AG08396 (cell line): ENCODE measurements around the gene SPTLC1.
A peak's percentile ranks its signal among the peaks of the same experiment; 100 is the strongest.

Source experiments
- DNase-seq: peaks from one replicate; pipeline ENCODE4 v3.0.0; 2012; ENCODE audit warnings: low spot score, mixed read lengths

The SPTLC1 gene

DNA sequence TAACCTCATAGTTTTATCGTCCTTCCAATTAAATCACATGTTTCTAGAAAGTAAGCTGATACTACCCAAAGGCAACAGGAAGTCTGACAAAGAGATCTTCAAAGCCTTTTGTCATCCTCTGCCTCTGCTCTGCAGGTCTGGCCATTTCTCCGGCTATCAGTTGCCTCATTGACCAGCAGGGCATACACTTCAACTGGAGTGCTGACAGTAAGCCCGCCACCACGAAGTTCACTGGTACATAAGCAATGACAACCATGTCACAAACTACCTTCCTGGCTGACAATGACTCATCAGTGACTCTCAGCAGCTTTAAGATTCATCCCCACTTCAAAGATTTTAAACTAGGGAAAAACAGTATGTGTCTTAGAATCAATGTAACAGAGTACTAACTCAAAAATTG, 20.6 kb downstream of the SPTLC1 start:
- no peak for DNase-seq

DNA sequence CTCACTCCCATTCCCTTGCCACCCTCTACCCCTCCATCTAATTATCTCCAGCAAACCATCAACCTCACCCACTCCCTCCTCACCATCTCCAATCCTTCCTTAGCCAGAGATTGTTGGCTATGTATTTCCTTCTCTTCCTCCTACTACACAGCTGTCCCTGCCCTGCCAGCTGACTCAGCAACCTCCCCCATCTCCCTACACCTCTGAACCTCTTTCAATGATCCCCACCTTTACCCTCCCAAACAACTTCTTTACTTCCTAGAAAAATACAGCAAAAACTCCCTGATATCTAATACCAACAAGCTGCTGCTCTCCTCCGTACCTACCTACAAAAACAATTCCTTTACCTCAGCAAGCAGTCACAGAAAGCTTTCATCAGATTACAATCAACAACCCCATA, 37.3 kb downstream of the SPTLC1 start:
- DNase-seq, result no peak

DNA sequence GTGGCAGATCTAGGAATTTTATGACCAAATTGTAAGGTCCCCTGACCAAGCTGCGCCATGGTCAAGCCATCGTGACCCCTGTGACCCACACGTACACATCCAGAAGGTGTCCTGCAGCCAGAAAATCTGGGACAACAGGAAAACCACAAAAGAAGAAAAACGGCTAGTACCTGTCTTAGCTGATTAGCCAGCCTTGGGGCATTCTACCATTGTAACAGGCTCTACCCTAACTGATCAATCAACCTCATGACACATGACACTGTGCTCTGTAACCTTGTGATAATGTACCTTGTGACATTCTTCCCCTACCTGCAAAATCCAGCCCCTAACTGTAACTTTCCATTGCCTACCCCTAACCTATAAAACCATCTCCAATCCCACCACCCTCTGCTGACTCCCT, 43.6 kb downstream of the SPTLC1 start:
- no peak for DNase-seq

DNA sequence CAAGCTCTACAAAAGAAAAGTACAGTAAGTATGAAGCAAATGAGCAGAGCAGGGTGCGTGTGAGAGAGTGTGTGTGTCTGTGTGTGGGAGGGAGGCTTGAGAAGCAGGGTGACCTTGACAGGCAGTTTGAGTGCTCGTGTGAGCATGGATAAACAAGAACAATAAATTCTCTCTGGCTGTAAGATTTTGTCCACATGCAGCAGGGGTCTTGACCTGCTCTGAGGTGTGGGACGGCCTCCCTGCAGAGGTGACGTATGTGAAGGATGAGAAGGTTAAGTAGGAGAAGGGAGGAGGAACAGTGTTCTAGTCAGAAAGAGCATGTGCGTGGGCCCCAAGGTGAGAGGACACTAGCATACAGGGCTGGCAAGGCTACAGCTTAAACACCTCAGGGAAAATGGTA, 49.0 kb downstream of the SPTLC1 start:
- no peak for DNase-seq

DNA sequence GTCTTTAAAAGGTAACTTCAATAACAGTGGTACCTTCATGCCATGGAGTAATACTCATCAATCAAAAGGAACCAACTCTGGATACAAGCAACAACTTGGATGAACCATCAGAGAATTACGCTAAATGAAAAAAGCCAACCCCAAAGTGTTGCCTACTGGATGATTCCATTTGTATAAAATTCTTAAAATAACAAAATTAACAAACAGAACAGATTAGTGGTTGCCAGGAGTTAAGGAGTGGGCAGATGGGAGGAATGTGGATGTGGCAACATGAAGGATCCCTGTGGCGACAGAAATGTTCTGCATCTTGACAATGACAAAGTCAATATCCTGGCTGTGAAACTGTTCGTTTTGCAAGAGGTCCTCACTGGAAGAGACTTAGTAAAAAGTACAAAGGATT, 50.5 kb downstream of the SPTLC1 start:
- peak; percentile 30 for DNase-seq

DNA sequence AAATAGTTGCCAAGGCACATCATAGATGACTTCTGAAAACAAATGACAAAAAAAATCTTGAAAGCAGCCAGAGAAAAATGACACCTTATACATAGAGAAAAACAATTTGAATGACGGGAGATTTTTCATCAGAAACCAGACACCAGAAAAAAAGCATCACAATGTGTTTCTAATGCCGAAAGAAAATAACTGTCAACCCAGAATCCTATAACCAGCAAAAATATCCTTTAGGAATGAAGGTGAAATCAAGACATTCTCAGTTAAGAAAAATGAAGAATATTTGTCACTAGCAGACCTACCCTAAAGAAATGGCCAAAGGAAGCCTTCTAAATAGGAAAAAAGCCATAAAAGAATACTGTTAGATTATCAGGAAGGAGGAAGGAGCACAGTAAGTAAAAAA, 54.0 kb downstream of the SPTLC1 start:
- DNase-seq, result no peak

DNA sequence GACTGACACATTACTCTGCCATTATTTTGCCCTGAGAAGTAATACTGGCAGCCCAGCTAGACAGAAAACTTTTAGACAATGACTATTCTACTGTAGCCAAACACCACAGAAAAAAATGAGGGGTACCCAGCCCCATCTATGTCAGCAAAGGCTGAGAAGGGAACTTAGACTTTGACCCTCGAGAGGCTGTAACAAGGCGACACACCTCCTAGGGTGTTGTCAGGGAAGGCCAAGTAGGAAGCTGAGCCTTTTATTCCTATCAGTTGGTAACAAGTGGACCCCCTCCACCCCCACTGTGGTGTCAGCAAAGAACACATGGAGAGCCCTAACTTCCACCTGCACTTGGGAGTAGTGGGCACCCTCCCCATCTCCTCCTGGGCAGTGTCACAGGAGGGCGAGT, 55.6 kb downstream of the SPTLC1 start:
- no peak for DNase-seq

DNA sequence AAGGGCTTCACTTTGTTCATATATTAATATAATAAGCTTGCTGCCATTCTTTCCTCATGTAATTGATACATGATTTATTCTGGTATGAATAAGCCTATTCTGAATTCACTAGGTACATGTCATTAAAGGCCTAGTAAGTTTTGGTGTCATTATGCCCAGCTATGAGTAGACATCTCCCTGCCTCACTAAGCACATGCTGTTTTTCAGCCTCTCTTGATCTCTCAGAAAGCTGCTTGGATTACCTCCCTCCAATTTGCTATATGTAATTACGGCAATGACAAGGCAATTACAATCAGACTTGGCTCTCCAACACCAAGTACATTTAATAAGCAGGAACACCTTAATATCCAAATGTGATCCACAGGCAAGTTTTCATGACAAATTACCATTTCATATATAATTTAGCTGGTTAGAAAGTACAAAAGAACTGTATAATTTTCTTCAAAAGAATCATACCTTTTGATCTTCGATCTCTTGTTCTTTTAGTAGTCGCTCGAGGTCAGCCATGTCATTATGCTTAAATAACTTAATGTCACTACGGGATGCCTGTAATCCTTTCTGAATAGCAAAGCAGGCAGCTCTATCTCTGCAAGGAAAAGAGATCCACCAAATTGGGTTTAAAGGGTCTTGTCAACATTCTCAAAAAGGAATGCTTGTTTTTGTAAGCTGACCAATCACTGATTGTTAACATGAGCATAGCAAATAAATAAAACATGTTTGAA, 56.3 kb downstream of the SPTLC1 start:
- DNase-seq, result no peak

DNA sequence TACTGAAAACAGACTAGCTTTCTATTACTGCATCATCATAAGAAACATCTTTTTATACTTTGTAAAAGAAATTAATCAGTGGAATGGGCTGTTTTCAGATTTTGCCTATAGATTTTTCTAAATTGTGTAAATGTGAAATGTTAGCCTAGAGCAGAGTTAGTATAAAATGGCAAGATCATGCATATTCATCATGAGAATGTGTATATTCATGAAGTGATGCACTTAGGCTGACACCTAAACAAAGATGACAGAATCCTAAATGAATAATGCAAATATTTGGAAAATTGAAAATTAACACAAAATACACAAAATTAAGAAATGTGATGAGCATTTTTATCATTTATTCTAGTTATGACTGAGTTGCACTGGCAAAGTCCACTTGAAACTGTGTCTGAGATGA, 57.2 kb downstream of the SPTLC1 start:
- no peak for DNase-seq

DNA sequence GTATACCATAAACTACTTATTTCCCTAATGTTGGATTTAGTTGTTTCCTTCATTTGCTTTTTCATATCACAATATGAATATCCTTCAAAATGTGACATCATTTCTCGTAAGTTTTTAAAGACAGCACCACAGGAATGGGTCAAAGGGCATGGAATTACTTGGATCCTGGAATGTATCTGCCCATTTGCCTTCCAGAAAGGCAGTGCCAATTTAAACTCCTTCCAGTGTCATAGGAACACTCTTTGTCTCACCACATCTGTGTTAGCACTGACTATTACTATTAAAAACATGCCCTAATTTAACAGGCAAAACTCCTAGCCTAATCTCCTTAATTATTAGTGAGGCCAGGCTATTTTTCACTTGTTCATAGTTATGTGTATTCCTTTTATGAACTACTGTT, 58.0 kb downstream of the SPTLC1 start:
- no peak for DNase-seq

DNA sequence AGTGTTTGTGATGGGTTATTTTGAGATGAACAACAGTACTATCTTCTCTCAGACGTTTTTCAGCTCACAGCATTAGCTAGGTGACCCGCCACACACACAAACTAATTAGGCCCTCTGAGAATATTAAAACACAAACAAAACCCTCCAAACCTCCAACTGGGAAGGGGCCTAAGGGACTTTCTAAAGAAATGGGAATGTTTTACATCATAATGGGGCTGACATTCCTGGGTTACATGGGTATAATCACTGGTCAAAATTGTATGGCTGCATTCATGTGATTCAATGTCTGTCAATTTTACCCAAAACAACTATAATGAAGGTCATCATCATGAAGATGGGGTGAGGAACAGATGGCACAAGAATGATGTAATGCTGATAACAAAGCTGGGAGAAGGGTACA, 59.6 kb downstream of the SPTLC1 start:
- DNase-seq, result no peak

DNA sequence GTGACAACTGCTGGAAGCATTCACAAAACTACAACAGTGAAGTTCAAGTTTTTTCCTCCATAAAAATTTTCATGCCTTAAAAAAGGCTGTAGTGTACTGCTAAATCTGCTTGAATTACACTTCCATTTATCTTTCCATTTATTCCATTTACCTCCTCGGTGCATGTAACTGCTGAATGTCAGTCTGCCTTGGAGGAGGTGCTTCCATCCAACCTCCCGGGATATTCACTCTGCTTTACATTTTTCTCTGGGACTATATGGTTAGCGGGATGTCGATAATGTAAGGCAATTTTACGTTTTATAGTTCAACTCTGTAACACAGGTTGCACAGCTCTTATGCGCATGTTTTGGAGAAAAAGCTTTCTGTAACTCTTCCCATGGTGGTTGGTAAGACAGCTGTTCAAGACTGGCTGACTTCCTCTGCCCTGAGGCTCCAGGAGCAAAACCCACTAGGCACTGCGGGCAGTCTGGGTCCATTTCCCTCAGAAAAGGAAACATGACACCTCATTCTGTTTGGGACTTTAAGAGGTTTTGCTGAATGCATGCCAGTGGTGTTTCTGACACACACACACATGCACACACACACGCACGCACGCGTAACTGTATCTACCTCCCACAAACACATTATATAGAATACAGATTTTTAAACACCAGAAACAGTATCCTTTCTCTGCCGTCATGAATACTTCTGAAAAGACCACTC, 66.1 kb downstream of the SPTLC1 start:
- no peak for DNase-seq

DNA sequence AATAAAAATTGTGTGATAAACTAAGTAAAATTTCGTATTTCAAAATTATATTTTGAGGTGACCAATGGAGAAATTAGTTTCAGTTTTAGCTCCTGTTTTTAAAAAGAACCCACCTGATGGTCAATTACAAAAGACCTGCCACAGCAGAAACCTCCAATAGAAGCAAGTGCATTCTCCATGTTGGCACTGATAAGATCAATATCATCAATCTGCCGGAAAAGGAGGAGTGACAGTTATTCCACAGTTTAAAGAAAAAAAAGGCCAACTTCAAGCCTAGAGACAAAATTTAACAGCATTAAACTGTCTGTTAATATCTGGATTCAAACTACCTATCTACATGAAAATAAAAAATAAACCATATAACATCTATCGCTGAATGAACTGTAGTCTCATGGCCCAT, 67.7 kb downstream of the SPTLC1 start:
- no peak for DNase-seq

DNA sequence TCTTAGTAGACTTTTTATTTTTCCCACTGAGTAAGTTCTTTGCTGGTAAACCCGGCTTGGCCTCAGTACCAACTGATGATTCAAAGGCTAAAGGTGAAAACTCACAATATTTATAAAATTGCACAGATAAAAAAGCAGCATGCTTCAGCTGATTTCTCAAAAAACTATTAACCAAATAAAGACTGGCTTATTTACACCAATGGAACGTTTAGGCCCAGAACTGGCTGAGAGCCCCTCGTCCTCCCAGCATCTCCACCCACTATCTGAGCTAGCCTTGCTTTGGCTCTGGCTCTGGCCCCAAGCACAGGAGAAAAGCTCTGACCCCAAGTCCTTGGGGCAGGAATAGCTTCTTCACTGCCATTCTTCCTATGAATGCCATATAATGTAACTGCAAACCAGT, 68.5 kb downstream of the SPTLC1 start:
- DNase-seq, result no peak

DNA sequence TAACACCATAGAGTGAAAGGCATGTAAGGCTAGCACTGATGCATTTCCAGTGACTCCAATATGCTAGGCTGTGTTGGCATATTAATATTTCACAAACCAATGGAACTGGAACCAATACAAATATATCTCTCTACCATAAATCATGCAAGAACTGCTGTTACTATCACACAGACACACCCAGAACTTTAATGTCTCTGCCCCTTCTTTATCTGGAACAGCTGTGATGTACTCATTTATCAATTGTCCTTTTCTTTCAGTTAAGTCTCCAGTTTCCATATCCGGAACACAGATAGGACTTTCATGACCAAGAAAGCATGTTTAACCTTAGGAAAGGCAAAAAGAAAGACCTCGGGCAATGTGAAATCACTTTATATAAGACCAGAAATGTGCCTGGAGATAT, 70.3 kb downstream of the SPTLC1 start:
- DNase-seq, result no peak

DNA sequence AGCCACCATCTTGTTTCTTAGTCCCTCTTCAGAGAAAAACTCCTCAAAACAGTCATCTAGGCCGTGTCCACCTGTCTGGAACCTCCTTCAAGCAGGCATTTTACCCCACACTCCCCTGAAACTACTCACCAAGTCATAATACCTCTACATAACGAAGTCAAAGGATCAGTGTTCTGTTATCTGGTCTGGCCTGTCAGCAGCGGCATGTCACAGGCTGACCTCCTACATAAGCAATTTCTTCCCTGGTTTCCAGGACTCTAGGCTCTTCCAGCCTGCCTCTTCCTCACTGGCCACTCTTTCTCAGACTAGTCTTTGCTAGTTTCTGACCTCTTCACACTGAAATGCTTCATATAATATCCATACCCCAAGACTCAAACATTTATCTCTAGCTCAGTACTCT, 72.2 kb downstream of the SPTLC1 start:
- no peak for DNase-seq

DNA sequence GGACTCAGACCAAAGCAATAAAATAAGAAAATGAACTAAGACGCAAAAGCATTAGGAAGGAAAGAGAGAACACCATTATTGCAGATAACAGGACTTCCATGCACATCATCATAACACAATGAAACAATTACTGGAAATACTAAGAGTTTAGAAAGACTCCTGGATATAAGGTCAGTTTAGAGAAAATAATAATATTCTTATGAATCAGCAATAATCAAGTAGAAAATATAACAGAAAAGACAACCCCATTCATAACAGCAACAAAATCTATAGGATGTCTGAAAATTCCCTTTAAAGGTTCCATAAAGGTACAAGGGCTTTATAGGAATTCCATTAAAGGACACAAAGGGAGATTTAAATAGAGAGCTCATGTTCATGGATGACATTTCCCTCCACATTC, 73.0 kb downstream of the SPTLC1 start:
- no peak for DNase-seq

DNA sequence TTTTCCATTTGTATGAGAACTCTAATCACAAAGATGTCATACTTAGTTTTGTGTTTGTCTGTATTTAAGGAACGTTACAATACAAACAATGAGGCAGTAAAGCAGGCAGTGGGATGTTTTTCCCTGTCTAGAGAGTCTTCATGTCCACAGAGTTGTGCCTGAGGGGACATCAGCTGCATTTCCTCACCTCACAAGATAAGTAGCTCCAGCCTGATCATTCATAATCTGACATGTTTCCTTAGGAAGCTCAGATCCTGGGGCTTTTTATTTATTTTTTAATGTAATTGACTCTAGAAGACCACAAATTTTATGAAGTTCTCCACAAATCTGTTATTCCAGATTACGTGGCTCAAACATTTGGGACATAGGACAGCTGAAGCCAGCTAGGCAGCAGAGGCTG, 78.5 kb downstream of the SPTLC1 start:
- DNase-seq, result no peak

DNA sequence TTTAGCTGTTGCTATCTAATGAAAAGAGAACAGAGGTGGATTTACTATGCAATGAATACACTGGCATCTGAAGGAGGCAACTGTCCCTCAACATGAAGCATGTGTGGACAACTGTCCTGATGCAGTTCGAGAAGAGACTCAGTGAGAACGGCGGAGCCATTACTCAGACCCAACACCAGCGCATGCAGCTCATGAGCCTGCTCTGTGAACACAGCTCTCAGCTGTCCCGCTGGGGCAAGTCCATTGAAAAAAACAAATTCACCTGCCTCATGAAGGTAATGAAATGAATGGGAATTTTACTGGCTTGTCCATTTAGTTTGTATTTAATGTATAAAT, 78.8 kb downstream of the SPTLC1 start:
- DNase-seq, result no peak

DNA sequence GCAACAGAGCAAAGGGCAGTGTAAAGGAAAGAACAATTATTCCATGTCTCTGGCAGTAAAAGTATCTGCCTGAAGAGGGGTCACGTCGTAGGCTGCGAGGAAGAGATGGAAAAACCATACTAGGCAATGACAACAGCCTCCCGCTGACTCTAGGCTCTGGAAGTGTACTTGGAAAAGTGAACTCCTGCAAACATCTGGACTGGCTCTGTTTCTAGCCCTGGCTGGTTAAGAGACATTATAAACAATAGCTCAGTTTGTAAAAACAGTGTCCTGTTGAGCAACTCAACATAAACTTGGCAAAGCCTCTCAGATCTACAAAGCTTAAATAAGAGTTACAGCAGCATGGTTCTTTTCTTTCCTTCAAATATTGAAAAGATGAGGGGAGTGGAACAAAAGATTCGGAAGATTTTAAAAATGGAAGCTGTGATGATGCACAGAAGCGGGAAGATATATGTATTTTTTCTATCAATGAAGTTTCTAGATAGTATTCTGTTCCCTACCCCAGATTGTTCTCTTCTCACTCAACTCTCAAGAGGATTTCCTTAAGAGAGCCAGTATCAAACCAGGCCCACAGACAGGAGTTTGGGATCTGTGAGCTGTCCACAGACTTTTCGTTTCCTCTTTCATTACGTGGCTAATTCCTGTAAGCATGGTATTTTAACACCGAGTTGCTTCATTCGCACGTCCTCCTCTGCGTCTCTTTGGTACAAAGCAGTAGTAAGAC, 79.4 kb downstream of the SPTLC1 start:
- DNase-seq, result peak; percentile 69

DNA sequence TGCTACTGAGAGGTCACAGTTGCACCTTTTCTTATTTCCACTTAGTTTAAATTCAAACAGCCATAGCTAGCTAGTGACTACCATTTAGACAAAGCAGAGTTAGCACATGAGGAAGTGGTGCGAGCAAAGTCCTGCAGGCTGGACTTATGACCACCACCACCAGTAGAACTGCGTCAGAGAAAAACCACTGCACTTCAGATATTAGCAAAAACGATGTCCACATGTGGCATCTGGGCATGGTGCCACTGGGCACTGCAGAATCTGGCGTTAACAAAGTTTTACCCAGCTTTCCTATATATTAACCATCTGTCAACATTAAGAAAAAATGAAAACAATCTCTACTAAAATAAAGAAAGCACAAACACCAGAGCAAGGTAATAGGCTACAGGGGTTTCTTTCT, 80.1 kb downstream of the SPTLC1 start:
- no peak for DNase-seq

DNA sequence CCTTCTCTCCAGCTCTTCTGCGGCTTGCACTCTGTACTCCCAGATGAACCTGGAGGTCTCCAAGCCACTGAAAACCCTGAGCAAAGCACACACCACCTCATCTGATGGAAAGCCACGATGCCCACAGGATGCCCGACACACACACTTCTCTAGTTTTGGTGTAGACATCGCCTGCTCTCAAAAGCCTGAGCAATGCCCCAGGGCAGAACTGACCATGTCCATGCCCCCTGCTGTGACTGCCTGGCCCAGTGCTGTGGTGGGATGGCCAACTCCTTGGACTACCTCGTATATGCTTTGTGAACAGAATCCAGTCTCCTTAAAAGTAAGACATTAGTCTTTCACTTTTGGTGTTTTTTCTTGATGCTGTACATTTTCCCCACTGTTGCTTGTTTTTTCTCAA, 81.2 kb downstream of the SPTLC1 start:
- DNase-seq, result no peak

DNA sequence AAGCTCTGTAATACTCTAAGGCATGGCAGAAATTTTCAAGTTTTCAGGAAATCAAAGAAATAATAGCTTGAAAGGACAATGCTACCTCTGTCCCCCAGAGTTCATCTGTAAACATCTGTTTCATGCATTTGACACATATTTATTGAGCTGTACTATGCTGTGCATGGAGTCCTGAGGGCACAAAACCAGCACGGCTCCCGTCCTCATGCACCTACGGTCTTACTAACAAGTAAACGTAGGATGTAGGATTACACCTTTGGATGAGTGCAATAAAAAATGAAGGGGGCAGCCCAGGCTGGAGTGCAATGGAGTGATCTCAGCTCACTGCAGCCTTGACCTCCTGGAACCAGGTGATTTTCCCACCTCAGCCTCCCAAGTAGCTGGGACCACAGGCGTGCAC, 81.9 kb downstream of the SPTLC1 start:
- DNase-seq, result no peak

DNA sequence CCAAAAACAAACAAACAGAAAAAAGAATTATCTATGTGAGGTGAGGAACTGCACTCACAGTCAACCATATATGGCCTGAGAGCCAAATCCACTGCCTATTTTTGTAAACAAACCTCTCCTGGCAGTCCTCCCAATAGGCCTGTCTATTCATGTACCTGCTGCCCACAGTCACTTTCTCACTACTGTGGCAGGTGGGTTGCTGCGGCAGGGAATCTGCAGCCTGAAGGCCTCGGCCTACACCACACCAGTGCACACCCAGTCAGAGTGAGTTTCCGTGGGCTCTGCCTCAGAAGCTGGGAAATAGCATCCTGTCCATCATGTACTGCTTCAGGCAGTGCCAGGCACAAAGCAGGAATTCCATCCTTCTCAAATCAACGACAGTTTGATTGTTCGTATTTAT, 82.3 kb downstream of the SPTLC1 start:
- no peak for DNase-seq
